ENCODE results near the gene EID2B.

The EID2B gene, protein sequence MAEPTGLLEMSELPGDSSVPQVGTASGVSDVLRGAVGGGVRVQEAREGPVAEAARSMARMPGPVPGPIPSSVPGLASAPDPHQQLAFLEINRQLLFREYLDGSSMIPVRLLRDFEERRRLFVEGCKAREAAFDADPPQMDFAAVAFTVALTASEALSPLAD

DNA sequence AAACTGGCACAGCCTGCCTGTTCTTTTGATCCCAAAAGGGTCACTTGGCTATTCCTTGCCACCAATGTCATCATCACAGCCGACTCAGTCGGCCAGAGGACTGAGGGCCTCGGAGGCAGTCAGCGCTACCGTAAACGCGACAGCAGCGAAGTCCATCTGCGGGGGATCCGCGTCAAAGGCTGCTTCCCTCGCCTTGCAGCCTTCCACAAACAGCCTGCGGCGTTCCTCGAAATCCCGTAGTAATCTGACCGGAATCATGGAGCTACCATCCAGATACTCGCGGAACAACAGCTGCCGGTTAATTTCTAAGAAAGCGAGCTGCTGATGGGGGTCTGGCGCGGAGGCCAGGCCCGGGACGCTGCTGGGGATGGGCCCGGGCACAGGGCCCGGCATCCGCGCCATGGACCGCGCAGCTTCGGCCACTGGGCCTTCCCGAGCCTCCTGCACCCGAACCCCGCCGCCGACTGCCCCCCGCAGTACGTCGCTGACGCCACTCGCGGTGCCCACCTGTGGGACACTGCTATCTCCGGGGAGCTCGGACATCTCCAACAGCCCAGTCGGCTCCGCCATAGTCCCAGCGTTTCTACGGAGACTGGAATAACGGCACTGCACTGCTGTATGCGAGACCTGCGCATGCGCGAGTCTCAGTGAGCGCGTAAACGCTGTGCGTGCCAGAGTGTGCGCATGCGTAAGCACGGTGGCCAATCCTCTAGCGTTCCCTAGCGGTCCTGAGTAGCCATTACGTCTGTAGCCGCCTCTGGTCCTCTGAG is at the start of gene EID2B:
Gene EID2B, minus strand, starts transcription at position 620 of the 770 bp plus-strand sequence. Its CDS starts 50 bp downstream, at position 570.
- peak; percentile 98 for DNase-seq (ENCODE audit: low spot score)

DNA sequence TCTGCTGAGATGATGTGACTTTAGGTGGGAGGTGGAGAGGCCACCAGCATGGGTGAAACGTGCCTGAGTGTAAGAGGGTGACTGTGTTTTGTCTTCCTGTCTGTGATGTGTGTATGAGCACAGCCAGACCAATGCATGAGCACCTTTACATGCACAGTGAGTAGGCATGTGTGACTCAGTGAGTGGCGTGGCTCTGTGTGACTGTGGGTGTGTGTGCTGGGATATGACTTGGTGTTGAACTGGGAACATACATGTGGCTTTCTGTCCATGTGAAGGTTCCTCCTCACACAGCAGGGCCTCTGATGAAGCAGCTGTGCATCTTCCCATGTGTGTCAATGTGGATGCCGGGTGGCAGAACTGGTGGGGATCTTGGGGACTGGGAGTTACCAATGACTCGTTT is 49.8 kb upstream of the EID2B start:
- DNase-seq (ENCODE audit: low spot score), result no peak

DNA sequence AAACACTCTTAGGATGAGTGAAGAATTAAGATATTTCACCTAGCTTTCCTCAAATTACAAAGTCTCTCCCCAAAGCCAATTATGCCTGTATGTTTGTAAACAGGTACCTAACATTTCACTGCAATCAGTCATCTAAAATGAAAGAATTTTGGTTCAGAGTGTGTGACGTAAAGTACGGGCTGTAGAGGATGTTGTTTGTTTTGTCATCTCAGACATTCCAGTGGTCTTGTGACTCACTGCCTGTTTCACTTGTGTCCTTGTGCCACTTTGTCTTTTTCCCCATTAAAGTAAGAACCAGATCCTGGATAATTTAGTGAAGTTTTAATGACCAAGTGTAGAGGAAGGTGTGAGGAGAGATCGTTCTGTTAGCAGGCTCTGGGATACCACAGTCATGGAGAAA is 36.0 kb upstream of the EID2B start:
- DNase-seq (ENCODE audit: low spot score), result no peak

DNA sequence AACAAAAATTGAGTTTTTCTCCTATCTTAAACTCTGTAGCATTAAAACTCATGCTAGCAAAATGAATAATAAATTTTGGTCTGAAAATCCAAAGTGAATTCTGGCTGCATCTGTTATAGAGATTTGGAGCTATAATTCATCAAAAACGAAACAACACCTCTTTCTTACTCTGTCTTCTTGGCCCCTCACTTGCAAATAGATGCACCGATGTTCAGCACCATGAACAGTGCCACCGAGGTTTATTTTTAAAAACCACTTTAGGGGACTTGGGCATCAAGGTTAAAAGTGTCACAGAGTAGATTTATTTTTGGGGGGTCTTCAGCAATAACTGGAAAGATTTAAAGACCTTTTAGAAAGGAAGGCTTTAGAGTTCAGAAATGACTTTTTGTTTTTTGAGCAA is 33.4 kb upstream of the EID2B start:
- no peak for DNase-seq (ENCODE audit: low spot score)

DNA sequence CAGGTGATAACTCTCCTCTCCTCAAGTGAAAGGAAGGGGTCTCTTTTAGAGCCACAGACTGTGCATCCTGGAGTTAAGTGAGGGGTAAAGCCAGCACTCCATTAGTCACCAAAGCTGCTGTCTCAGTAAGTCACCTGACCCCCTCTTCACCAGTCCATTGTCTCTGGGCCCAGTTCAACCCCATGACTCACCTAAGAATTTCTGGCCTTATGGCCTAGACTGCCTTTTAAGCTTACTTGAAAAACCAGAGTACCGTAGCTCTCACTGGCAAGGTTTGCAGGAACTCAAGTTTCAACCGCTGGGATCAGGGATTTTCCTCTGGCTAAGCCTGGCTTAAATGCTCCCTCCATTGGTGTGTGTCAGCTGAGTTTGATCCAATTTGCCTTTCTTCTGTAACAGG is 30.8 kb upstream of the EID2B start:
- DNase-seq (ENCODE audit: low spot score), result no peak

DNA sequence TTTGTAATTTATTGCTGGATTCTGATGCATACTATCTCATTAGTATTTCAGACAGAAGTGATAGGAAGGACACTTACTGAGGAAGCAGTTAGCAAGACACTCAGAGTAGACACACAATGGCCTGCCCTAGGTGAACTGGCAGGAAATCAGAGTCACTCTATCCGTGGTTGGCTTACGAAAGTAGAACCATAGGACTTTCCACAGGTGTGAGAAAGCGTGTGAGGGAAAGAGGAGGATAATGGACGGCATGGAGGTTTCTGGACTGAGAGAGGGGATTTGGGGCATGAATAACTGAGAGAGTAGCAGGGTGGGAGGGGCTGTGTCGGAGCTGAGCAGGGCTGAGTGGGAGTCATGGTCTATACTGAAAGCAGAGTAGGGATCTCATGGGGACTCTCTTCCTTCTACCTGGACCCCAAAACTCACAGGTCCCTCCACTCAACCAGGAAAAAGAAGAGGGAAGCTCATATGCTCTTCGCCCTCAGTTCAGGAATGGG is 26.0 kb upstream of the EID2B start:
- DNase-seq (ENCODE audit: low spot score), result no peak

DNA sequence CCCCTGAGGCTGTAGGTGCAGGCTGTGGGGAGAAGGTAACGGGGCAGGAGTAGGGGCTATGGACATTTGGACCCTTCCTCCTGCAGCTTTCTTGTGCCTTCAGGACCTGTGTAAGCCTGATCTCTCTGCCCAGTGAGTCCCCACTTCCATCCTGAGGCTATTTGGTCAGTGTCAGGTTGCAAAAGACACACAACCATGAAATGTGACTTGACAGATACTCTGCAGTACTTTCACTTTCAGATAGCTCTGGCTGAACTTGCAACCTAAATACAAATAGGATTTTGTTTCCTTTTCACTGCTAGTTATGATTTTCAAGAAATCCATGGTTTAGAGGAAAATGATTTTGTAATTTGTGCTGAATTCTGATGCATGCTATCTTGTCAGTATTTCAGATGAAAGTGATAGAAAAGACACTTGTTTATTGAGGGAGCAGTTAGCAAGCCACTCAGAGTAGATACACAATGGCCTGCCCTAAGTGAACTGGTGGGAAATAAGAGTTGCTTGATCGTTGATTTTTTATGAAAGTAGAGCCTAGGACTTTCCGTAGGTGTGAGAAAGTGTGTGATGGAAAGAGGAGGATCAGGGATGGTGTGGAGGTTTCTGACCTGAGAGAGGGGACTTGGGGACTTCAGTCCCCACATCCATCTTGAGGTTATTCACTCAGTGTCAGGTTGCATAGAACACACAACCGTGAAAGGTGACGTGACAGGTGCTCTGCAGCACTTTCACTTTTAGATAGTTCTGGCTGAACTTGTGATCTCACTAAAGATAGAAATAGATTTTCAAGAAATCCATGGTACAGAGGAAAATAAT is 25.4 kb upstream of the EID2B start:
- no peak for DNase-seq (ENCODE audit: low spot score)

DNA sequence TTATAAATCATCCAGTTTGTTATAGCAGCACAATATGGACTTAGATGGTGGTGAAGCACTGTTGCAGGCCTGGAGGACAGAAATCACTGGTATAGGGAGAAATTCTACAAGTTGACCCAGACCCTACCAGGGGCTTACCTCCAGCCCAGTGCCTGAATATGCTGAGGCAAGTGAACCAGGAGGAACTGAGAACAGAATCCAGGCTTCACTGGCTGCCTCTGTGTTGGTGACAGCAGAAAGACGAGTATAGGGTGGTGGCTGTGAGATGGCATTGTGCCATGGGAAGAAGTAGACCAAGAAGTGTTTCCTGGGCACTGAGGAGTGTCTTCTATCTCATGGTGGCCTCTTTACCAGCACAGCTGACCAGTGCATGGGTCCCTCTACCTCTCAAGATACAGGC is 23.2 kb upstream of the EID2B start:
- no peak for DNase-seq (ENCODE audit: low spot score)

DNA sequence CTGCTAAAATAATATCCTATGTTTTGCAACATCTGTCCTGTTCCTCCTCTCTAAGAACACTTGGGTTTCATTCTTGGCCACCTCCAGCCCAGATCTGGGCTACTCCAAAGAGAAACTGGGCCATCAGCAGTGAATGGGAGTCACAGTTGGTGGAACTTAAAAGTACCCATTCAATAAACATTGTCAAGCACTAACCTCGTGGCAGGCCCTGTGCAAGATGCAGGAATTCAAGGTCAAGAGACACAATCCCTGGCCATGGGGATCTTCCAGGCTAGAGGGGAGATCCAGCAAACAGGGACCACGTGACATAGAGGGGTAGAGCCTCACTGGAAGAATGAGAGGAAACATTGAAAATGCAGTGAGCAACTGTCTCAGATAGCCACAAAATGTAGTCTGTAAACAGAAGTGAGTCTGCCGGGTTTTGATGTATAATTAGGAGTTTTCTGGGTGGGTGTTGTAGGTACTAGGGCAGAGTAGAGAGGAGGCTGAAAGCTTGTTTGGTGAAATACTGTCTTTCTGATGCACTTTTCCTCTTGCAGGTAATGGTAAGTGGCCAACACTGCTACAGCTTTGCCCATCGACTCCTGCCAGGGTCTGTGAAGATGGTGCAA is 22.2 kb upstream of the EID2B start:
- DNase-seq (ENCODE audit: low spot score), result no peak

DNA sequence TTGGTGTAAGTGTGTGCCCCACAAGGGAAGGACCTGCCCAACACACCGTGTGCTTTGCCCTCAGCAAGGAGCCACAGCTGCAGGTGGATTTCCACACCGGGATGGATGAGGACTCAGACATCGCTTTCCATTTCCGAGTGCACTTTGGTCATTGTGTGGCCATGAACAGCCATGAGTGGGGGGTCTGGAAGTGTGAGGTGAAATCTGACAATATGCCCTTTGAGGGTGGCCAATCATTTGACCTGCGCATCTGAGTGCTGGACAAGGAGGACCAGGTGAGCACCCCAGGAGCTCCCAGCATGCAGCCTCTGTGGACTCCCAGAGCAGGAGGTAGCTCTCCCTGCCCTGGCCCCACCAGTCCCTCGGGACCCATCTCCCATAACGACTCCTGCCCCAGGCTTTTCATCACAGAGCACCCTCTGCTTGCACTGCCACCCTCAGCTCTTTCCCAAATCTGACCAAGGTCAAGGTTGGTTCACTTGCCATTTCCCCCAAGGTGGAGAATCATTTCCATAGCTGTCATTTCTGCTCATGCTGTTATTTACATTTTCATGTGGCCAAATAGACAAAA is 20.5 kb upstream of the EID2B start:
- DNase-seq (ENCODE audit: low spot score), result no peak

DNA sequence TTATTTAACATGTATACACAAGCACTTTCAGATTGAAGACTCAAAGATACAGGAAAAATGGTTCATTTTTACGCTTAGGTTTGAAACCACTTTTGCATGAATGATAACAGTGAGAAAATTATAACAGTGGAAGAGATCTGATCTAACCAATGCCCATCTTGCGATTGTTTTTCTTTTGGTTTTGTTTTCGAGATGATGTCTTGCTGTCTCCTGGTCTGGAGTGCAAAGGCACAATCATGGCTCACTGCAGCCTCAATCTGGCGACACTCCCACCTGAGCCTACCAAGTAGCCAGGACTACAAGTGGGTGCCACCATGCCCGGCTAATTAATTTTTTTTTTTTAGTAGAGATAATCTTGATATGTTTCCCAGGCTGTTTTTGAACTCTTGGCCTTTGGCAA is 17.5 kb upstream of the EID2B start:
- no peak for DNase-seq (ENCODE audit: low spot score)

DNA sequence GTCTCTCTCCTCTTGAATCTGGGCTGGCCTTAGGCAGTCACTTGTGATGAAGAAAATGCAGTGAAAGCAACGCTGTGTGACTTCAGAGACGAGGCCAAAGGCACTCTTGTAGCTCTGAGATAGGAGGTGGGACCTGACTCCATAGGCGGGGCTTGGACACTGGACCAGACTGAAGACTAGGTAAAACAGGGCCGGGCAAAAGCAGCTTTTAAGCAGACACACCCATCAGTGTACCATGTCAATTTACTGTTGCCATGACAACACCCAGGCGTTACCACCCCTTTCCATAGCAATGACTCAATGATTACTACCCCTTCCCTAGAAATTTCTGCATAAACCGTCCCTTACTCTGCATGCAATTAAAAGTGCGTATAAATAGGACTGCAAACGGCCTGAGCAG is 13.9 kb upstream of the EID2B start:
- no peak for DNase-seq (ENCODE audit: low spot score)

DNA sequence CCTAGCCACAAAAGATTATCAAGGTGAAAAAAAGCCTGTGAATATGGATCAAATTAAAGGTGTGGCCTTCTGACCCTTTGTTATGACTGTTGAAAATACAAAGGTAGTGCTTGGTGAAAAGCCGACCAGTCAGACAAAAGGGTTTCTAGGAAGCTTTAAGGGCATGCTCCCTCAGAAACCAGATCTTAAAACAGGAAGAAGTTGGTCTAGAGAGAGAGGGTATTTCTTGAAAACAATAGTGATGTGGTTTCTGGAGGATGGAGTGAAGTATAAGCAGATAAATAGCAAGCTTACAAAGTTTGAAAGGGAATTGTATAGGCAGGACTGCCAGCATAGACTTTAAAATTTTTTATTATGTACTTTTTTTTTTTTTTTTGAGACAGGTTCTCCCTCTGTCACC is 12.3 kb upstream of the EID2B start:
- no peak for DNase-seq (ENCODE audit: low spot score)

DNA sequence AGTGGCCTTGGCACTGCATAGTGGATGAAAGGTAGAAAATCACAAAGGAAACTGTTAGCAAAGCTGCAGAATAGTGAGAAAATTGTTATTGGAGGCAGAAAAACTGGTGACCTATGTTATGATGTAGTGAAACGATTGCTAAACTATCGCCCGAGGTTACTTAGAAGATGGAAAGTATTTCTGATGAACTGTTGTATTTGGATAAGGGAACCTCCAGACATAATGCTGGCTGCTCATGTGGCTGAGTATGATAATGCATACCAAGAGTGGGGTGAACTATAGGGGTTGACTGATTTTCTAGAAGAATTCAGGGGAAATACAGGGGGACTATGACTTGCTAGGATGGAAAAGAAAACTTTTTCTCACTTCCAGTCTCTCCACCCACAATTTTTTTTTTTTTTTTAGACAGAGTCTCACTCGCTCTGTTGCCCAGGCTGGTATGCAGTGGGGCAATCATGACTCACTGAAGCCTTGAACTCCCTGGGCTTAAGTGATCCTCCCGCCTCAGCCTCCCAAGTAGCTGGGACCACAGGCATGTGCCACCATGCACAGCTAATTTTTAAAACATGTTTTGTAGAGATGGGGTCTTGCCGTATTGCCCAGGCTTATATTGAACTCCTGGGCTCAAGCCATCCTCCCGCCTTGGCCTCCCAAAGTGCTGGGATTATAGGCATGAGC is 11.7 kb upstream of the EID2B start:
- DNase-seq (ENCODE audit: low spot score), result no peak

DNA sequence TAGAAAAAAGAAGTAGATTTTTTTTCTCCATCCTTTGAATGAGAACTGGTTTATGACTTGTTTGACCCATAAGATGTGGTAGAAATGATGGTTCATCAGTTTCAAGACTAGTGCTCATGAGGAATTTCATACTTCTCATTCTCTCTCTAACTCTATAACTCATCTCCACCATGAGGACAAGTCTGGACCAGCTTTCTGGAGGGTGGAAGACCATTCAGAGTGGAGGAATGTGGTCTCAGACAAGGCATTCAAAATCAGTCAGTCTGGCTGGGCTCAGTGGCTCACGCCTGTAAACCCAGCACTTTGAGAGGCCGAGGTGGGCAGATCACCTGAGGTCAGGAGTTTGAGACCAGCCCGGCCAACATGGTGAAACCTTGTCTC is 10.8 kb upstream of the EID2B start:
- no peak for DNase-seq (ENCODE audit: low spot score)

DNA sequence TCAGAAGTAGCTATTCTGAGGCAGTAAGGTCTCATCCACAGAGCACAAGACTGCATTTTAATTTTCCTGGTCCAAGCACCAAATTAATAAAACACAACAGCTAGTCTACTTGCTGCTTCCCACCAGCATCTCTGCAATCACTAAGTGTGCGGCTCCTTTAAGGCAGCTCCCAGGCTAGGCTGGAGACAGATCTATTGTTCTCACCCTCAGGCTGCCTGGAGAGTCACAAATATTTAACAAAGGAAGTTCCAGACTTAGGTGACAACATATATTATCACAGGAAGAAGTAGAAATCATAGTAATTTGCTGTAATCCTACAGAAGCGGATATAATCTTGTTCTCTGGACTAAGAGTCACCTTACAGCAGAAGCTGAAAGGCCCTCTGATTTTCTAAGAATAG is 9.6 kb upstream of the EID2B start:
- DNase-seq (ENCODE audit: low spot score), result no peak

DNA sequence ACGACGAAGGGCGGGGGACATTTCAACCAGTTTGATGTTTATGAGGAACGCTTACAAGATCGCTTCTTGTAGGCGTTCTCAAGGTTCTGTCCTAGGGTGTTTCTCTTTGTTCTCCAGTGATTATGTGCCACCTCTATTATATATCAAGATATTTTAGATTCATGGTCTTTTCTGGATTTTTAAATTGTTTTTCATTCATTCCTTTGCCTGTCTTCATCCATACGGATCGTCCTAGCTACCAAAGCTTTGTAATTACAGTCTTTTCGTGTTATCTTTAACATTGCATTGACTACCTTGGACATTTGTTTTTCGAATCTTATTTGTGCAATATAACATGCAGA is 7.7 kb upstream of the EID2B start:
- no peak for DNase-seq (ENCODE audit: low spot score)

DNA sequence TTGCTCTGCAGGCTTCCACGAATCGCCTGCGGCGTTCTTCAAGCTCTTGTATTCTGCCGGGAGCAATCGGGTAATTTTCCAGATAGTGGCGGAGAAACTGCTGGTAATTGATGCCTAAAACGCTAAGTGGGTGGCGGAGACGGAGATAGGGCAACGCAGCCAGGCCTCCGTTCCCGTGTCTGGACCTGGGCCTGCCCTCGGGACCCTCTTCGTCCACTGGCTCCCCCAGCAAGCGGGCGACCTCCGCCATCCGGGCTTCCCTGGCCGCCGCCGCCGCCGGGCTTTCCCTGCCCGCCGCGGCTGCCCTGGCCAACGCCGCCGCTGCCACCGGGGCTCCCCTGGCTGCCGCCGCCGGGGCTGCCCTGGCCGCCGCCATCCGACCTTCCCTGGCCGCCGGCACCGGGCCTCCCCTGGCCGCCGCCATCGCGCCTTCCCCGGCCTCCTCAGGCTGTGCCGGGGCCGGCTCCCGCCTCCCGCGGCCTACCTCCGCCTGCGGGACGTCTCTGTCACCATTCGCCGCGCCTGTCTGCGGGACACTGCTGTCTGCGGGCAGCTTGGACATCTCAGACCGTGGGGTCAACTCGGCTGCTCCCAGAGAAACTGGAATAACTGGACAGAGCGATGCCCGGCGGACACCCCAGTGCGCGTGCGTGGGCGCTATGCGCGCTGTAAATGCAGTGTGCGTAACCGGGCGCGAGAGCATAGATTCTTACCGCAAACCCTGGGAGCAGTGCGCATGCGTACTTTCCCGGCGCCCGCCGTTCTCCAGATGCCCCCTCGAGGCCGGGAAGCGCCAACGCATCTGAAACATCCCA is 7.1 kb upstream of the EID2B start, which contains the start of gene EID2:
Gene EID2, minus strand, starts transcription at position 644 of the 815 bp plus-strand sequence. Its CDS starts 82 bp downstream, at position 562.
- DNase-seq (ENCODE audit: low spot score), result peak; percentile 94

DNA sequence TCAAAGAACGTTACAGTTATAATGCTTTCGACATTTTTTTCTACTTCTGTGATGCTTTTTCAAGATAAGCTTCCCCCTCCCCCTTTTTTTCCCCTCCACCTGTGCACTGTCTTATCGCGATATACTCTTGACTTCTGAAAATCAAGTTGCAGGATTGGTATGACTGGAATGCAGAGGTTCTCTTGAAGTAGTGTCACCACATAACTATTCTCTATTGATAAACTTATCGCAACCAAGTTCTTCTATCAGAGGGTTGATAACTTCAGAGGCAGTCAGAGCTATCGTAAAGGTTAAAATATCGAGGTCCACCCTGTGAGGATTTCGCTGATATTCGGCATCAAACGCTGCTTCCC is 6.5 kb upstream of the EID2B start:
- DNase-seq (ENCODE audit: low spot score), result no peak

DNA sequence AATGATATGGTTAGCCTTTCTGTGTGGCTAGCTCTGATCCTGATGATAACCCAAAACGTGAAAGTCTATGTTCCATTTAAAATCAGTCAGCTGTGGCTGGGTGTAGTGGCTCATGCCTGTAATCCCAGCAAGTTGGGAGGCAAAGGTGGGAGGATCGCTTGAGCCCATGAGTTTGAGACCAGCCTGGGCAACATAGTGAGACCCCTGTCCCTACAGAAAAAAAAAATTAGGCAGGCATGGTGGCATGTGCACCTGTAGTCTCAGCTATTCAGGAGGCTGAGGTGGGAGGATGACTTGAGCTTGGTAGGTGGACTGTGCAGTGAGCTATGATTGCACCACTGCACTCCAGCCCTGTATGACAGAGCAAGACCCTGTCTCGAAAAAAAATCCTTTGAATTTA is 1.1 kb upstream of the EID2B start:
- no peak for DNase-seq (ENCODE audit: low spot score)

DNA sequence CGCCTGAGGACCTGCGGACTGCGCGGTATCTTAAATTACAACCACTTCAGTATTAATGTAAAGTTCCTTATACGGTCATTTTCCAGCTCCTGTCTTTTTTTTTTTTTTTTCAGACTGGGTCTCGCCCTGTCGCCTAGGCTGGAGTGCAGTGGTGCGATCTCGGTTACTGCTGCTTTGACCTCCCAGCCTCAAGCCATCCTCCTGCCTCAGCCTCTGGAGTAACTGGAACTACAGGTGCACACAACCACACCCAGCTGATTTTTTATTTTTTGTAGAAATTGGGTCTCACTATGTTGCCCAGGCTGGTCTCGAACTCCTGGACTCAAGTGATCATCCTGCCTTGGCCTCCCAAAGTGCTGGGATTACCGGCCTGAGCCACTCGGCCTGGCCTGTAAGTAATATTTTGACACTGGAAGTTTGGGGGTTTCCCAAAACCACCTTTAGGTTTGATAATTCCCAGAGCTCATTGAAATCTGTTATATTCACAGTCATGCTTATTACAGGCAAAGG is 406 bp upstream of the EID2B start:
- no peak for DNase-seq (ENCODE audit: low spot score)
